Endothelial cell of umbilical vein (primary cell): ENCODE measurements around the gene CREBZF.

ENCODE experiments used
- EZH2 ChIP-seq: IDR thresholded peaks from 2 replicates; pipeline ENCODE4 v1.6.1; 2012; ENCODE audit warnings: borderline replicate concordance, low read depth, mild to moderate bottlenecking, moderate library complexity, low read length, inconsistent platforms; ENCODE audit not compliant: severe bottlenecking
- FOS ChIP-seq: IDR thresholded peaks from 2 replicates; pipeline ENCODE4 v1.6.1; 2011; ENCODE audit warnings: mild to moderate bottlenecking, low read length, moderate library complexity, borderline replicate concordance; ENCODE audit not compliant: insufficient read depth
- GATA2 ChIP-seq: IDR thresholded peaks from 2 replicates; pipeline ENCODE4 v1.7.0; 2011; ENCODE audit warnings: low read depth, mild to moderate bottlenecking, moderate library complexity, mixed read lengths, low read length; ENCODE audit not compliant: insufficient read length, insufficient read depth
- JUN ChIP-seq: IDR thresholded peaks from 2 replicates; pipeline ENCODE4 v1.6.1; 2011; ENCODE audit warnings: borderline replicate concordance, low read depth; ENCODE audit not compliant: insufficient read length, insufficient read depth
- MAX ChIP-seq: IDR thresholded peaks from 2 replicates; pipeline ENCODE4 v1.6.1; 2011; ENCODE audit not compliant: insufficient read depth, insufficient read length
- POLR2A ChIP-seq: IDR thresholded peaks from 2 replicates; pipeline ENCODE4 v1.6.1; 2012; ENCODE audit warnings: low read depth, mild to moderate bottlenecking, control low read depth, low read length
- POLR2AphosphoS5 ChIP-seq: IDR thresholded peaks from 2 replicates; pipeline ENCODE4 v1.6.1; 2012; ENCODE audit warnings: low read depth, mild to moderate bottlenecking, control low read depth, low read length, moderate library complexity; ENCODE audit not compliant: insufficient read depth
- TF ChIP-seq, protein P1 (sequence below), 2 donors: IDR thresholded peaks; 1 replicate in 1 of 2; 2 replicates in 1 of 2; pipeline ENCODE4 v1.5.1; 2011; ENCODE audit warnings: low read length in 2 of 2, mild to moderate bottlenecking in 2 of 2, moderate library complexity in 2 of 2, control low read depth in 1 of 2, inconsistent platforms in 1 of 2, low read depth in 1 of 2; ENCODE audit not compliant: insufficient read depth in 1 of 2; ENCODE audit errors: extremely low read depth in 1 of 2

DNA sequence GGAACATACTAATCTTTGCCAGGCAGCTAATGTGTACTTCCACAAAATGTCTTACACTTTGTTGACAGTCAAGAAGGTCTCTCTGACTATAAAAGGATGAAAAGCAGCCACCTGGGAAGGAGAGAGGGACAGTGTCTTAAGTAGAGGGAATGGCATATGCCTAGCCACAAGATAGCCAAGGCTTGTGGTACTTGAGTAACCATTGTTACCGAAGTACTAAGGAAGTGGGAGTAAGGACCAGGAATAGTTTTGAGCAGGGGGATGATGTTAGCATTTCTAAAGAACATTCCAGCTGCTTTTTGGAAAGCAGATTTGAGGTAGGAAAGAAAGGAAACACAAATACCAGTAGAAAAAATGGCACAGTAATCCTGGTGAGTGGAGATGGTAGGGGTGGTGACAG lies 13.8 kb downstream of the CREBZF start:
- TF ChIP-seq POLR2A (no peak), MAX (no peak), POLR2AphosphoS5 (no peak), EZH2 (no peak), GATA2 (no peak), JUN (no peak), FOS (no peak)
- TF ChIP-seq, protein P1, sequence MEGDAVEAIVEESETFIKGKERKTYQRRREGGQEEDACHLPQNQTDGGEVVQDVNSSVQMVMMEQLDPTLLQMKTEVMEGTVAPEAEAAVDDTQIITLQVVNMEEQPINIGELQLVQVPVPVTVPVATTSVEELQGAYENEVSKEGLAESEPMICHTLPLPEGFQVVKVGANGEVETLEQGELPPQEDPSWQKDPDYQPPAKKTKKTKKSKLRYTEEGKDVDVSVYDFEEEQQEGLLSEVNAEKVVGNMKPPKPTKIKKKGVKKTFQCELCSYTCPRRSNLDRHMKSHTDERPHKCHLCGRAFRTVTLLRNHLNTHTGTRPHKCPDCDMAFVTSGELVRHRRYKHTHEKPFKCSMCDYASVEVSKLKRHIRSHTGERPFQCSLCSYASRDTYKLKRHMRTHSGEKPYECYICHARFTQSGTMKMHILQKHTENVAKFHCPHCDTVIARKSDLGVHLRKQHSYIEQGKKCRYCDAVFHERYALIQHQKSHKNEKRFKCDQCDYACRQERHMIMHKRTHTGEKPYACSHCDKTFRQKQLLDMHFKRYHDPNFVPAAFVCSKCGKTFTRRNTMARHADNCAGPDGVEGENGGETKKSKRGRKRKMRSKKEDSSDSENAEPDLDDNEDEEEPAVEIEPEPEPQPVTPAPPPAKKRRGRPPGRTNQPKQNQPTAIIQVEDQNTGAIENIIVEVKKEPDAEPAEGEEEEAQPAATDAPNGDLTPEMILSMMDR (IDR thresholded peaks at IDR 0.05; ENCODE audit: extremely low read depth in 1 of 2, insufficient read depth in 1 of 2, low read depth in 1 of 2, low read length in 2 of 2) = no peak
